ENCODE data around the gene CADM4.

CADM4 gene

GRCh38 chr19:43634068-43634467 lies 5.6 kb downstream of the CADM4 start:
- DNase-seq (ENCODE audit: low read depth, low spot score): no peak

GRCh38 chr19:43633520-43633919 lies 6.1 kb downstream of the CADM4 start:
- no peak for DNase-seq (ENCODE audit: low read depth, low spot score)

- no peak for DNase-seq (ENCODE audit: low read depth, low spot score)
These were observed 8.2 kb downstream of the CADM4 start for GRCh38 chr19:43631491-43631890.

- no peak for DNase-seq (ENCODE audit: low read depth, low spot score)
These were observed 10.9 kb downstream of the CADM4 start for GRCh38 chr19:43628646-43629326.

GRCh38 chr19:43626838-43627237 lies 12.8 kb downstream of the CADM4 start:
- DNase-seq (ENCODE audit: low read depth, low spot score): no peak

- no peak for DNase-seq (ENCODE audit: low read depth, low spot score)
These were observed 13.6 kb downstream of the CADM4 start for GRCh38 chr19:43625918-43626579.

- peak; percentile 71 for DNase-seq (ENCODE audit: low read depth, low spot score)
These were observed 14.7 kb downstream of the CADM4 start for GRCh38 chr19:43624933-43625332.

GRCh38 chr19:43623889-43624670 lies 15.6 kb downstream of the CADM4 start:
- no peak for DNase-seq (ENCODE audit: low read depth, low spot score)

GRCh38 chr19:43622956-43623355 lies 16.7 kb downstream of the CADM4 start:
- no peak for DNase-seq (ENCODE audit: low read depth, low spot score)

- DNase-seq (ENCODE audit: low read depth, low spot score): no peak
These were observed 17.6 kb downstream of the CADM4 start for GRCh38 chr19:43622070-43622469.

GRCh38 chr19:43620061-43621001 lies 19.3 kb downstream of the CADM4 start:
- DNase-seq (ENCODE audit: low read depth, low spot score): no peak

- DNase-seq (ENCODE audit: low read depth, low spot score): peak; percentile 76
These were observed 20.2 kb downstream of the CADM4 start, which contains the start of gene ZNF428 for GRCh38 chr19:43619262-43620060. Gene ZNF428 (minus strand): TSS chr19:43619629. CDS start chr19:43614304, 5,325 bp downstream.

- DNase-seq (ENCODE audit: low read depth, low spot score): no peak
These were observed 20.8 kb downstream of the CADM4 start for GRCh38 chr19:43618921-43619261.

- DNase-seq (ENCODE audit: low read depth, low spot score): no peak
These were observed 22.7 kb downstream of the CADM4 start for GRCh38 chr19:43616954-43617353.

GRCh38 chr19:43616306-43616705 lies 23.3 kb downstream of the CADM4 start:
- DNase-seq (ENCODE audit: low read depth, low spot score): no peak

- no peak for DNase-seq (ENCODE audit: low read depth, low spot score)
These were observed 27.3 kb downstream of the CADM4 start for GRCh38 chr19:43612374-43612773.

- DNase-seq (ENCODE audit: low read depth, low spot score): no peak
These were observed 27.9 kb downstream of the CADM4 start, which contains the start of gene SRRM5 for GRCh38 chr19:43611788-43612187. Gene SRRM5 (plus strand): TSS chr19:43612088. CDS start chr19:43612122, 34 bp downstream.

- no peak for DNase-seq (ENCODE audit: low read depth, low spot score)
These were observed 29.2 kb downstream of the CADM4 start for GRCh38 chr19:43610493-43610892.

- DNase-seq (ENCODE audit: low read depth, low spot score): no peak
These were observed 29.8 kb downstream of the CADM4 start for GRCh38 chr19:43609872-43610271.

All from activated CD4-positive, CD25-positive, alpha-beta regulatory T cell treated with anti-CD3 and anti-CD28 coated beads, Interleukin-2, amount 50 U/mL, for 16 hours (primary cell).